Measurements from ENCODE around the gene LYPLAL1. TPM values are rescaled to one million over a fixed set of nuclear protein-coding genes. Genes with fewer than 3 reads are reported as not detected.

The LYPLAL1 gene
- total RNA-seq, 1 donor from 2014 or later = 11.1 TPM

- H3K4me3 ChIP-seq (ENCODE audit: low read depth, low read length) = no peak overlapping the region
- DNase-seq (ENCODE audit: low read depth) = no peak
- no peak for TF ChIP-seq CTCF (conservative IDR thresholded peaks at IDR 0.05; ENCODE audit: low read depth, low read length)
Measured at GRCh38 chr1:219202567-219202966, 28.9 kb downstream of the LYPLAL1 start.

GRCh38 chr1:219206350-219206749 lies 32.7 kb downstream of the LYPLAL1 start:
- no peak for TF ChIP-seq CTCF (conservative IDR thresholded peaks at IDR 0.05; ENCODE audit: low read depth, low read length)
- H3K4me3 ChIP-seq (ENCODE audit: low read depth, low read length) = no peak overlapping the region
- no peak for DNase-seq (ENCODE audit: low read depth)

GRCh38 chr1:219209578-219209977 lies 35.9 kb downstream of the LYPLAL1 start:
- TF ChIP-seq CTCF (conservative IDR thresholded peaks at IDR 0.05; ENCODE audit: low read depth, low read length) = no peak
- H3K4me3 ChIP-seq (ENCODE audit: low read depth, low read length) = no peak overlapping the region
- DNase-seq (ENCODE audit: low read depth) = no peak

- no peak for TF ChIP-seq CTCF (conservative IDR thresholded peaks at IDR 0.05; ENCODE audit: low read depth, low read length)
- DNase-seq (ENCODE audit: low read depth) = no peak
- H3K4me3 ChIP-seq (ENCODE audit: low read depth, low read length) = no peak overlapping the region
Measured at GRCh38 chr1:219210067-219210466, 36.4 kb downstream of the LYPLAL1 start.

- H3K4me3 ChIP-seq (ENCODE audit: low read depth, low read length) = no peak overlapping the region
- DNase-seq (ENCODE audit: low read depth) = no peak
- no peak for TF ChIP-seq CTCF (conservative IDR thresholded peaks at IDR 0.05; ENCODE audit: low read depth, low read length)
Measured at GRCh38 chr1:219215477-219215876, 41.8 kb downstream of the LYPLAL1 start.

- peak; percentile 28 for TF ChIP-seq CTCF (conservative IDR thresholded peaks at IDR 0.05; ENCODE audit: low read depth, low read length)
- DNase-seq (ENCODE audit: low read depth) = no peak
- no peak overlapping the region for H3K4me3 ChIP-seq (ENCODE audit: low read depth, low read length)
Measured at GRCh38 chr1:219220945-219221344, 47.3 kb downstream of the LYPLAL1 start.

- H3K4me3 ChIP-seq (ENCODE audit: low read depth, low read length) = no peak overlapping the region
- DNase-seq (ENCODE audit: low read depth) = no peak
- TF ChIP-seq CTCF (conservative IDR thresholded peaks at IDR 0.05; ENCODE audit: low read depth, low read length) = no peak
Measured at GRCh38 chr1:219223496-219223895, 49.8 kb downstream of the LYPLAL1 start.
